HAP-1 (cell line): ENCODE results near the gene CFB.

Experiments
- DNase-seq, 2 experiments: peaks; one replicate each; pipeline ENCODE4 v3.0.0-alpha.2; 2016 to 2020; ENCODE audit warnings: low spot score in 2 of 2
- H3K27me3 ChIP-seq: fragments of 250-450 bp; sonication (Bioruptor Pico); 2 replicates; pipeline ENCODE4 v1.5.1; 2020; ENCODE audit warnings: low read depth, mild to moderate bottlenecking, moderate library complexity
- H3K36me3 ChIP-seq: fragments of 250-450 bp; sonication (Bioruptor Pico); replicated peaks from 2 replicates; pipeline ENCODE4 v1.5.1; 2020; ENCODE audit warnings: mild to moderate bottlenecking
- H3K4me1 ChIP-seq: fragments of 250-450 bp; sonication (Bioruptor Pico); 2 replicates; pipeline ENCODE4 v1.5.1; 2020; ENCODE audit warnings: mild to moderate bottlenecking
- H3K4me3 ChIP-seq: fragments of 250-450 bp; sonication (Bioruptor Pico); 2 replicates; pipeline ENCODE4 v1.5.1; 2020; ENCODE audit warnings: mild to moderate bottlenecking, moderate library complexity
- H3K9me3 ChIP-seq: fragments of 250-450 bp; sonication (Bioruptor Pico); 2 replicates; pipeline ENCODE4 v1.5.1; 2020; ENCODE audit warnings: mild to moderate bottlenecking, moderate library complexity
- in situ Hi-C: fragments of 300-500 bp; cut with MboI; formaldehyde crosslinking; loops from 3 replicates; pipeline ENCODE4 v1.14.3; 2020; ENCODE audit warnings: low sequenced_read_pairs, inconsistent platforms, mixed read lengths

The CFB gene

GRCh38 chr6:31965700-31966099, 19.8 kb downstream of the CFB start:
- in situ Hi-C loops = loop anchor here (10.0 kb wide), 1 partner anchor 301 kb away; the partner anchor contains the start of genes C6orf47, CSNK2B, GPANK1 and LY6G5B
- Histone ChIP-seq H3K36me3 (peaks cover 79% of the 10 kb centered on the region), H3K4me3 (no peak overlapping the region), H3K27me3 (no peaks in the 10 kb centered on the region), H3K4me1 (peaks cover under 1% of the 10 kb centered on the region; the same call in 1 of the 2 replicates), H3K9me3 (no peaks in the 10 kb centered on the region)
- DNase-seq = no peak

GRCh38 chr6:31966506-31966905, 20.6 kb downstream of the CFB start:
- peaks cover 6% of the 10 kb centered on the region for H3K4me1 ChIP-seq
- H3K4me3 ChIP-seq = no peak overlapping the region
- H3K27me3 ChIP-seq = no peaks in the 10 kb centered on the region
- H3K36me3 ChIP-seq = peaks cover 75% of the 10 kb centered on the region
- DNase-seq = no peak
- in situ Hi-C loops = loop anchor here (10.0 kb wide), 1 partner anchor 302 kb away; the partner anchor contains the start of genes C6orf47, CSNK2B, GPANK1 and LY6G5B
- no peaks in the 10 kb centered on the region for H3K9me3 ChIP-seq

- Histone ChIP-seq H3K27me3 (no peaks in the 10 kb centered on the region), H3K4me3 (no peak overlapping the region), H3K36me3 (peaks cover 67% of the 10 kb centered on the region), H3K4me1 (peaks cover 6% of the 10 kb centered on the region), H3K9me3 (no peaks in the 10 kb centered on the region)
- in situ Hi-C loops = loop anchor here (10.0 kb wide), 1 partner anchor 302 kb away; the partner anchor contains the start of genes C6orf47, CSNK2B, GPANK1 and LY6G5B
- no peak for DNase-seq
These were observed 21.4 kb downstream of the CFB start for GRCh38 chr6:31966997-31967925.

GRCh38 chr6:31967926-31968320, 22.0 kb downstream of the CFB start:
- in situ Hi-C loops = loop anchor here (10.0 kb wide), 1 partner anchor 303 kb away; the partner anchor contains the start of genes C6orf47, CSNK2B, GPANK1 and LY6G5B
- Histone ChIP-seq H3K9me3 (no peaks in the 10 kb centered on the region), H3K4me3 (no peak overlapping the region), H3K36me3 (peaks cover 64% of the 10 kb centered on the region), H3K4me1 (peaks cover 7% of the 10 kb centered on the region), H3K27me3 (no peaks in the 10 kb centered on the region)
- DNase-seq = no peak

- peaks cover 62% of the 10 kb centered on the region for H3K36me3 ChIP-seq
These were observed 22.4 kb downstream of the CFB start for GRCh38 chr6:31968326-31968725.

GRCh38 chr6:31968791-31969711, 23.2 kb downstream of the CFB start:
- peaks cover 58% of the 10 kb centered on the region for H3K36me3 ChIP-seq
- no peaks in the 10 kb centered on the region for H3K27me3 ChIP-seq
- no peak for DNase-seq
- H3K4me3 ChIP-seq = no peak overlapping the region
- in situ Hi-C loops = loop anchor here (10.0 kb wide), 1 partner anchor 304 kb away; the partner anchor contains the start of genes C6orf47, CSNK2B, GPANK1 and LY6G5B
- H3K4me1 ChIP-seq = peaks cover 12% of the 10 kb centered on the region
- H3K9me3 ChIP-seq = no peaks in the 10 kb centered on the region

More at GRCh38 chr6:31968326-31968725, 22.4 kb downstream of the CFB start:
- H3K27me3 ChIP-seq = no peaks in the 10 kb centered on the region
- H3K4me1 ChIP-seq = peaks cover 11% of the 10 kb centered on the region
- no peaks in the 10 kb centered on the region for H3K9me3 ChIP-seq
- in situ Hi-C loops = loop anchor here (10.0 kb wide), 1 partner anchor 304 kb away; the partner anchor contains the start of genes C6orf47, CSNK2B, GPANK1 and LY6G5B
- no peak for DNase-seq
- no peak overlapping the region for H3K4me3 ChIP-seq

- in situ Hi-C loops = loop anchor here (10.0 kb wide), 1 partner anchor 305 kb away; the partner anchor contains the start of genes C6orf47, CSNK2B, GPANK1 and LY6G5B
- no peak overlapping the region for H3K4me3 ChIP-seq
- H3K4me1 ChIP-seq = peaks cover 12% of the 10 kb centered on the region
- DNase-seq = no peak
- H3K27me3 ChIP-seq = no peaks in the 10 kb centered on the region
- H3K36me3 ChIP-seq = peaks cover 52% of the 10 kb centered on the region
- no peaks in the 10 kb centered on the region for H3K9me3 ChIP-seq
These were observed 24.1 kb downstream of the CFB start for GRCh38 chr6:31969712-31970603.

- H3K4me1 ChIP-seq = peaks cover 12% of the 10 kb centered on the region
- no peak for DNase-seq
These were observed 24.8 kb downstream of the CFB start for GRCh38 chr6:31970604-31971271.

GRCh38 chr6:31971279-31971992, 25.5 kb downstream of the CFB start:
- Histone ChIP-seq H3K9me3 (no peaks in the 10 kb centered on the region), H3K36me3 (peaks cover 44% of the 10 kb centered on the region), H3K4me1 (peaks cover 12% of the 10 kb centered on the region), H3K27me3 (no peaks in the 10 kb centered on the region), H3K4me3 (peak overlapping the region; percentile 89)
- no peak for DNase-seq
- in situ Hi-C loops = no loop called here

More at GRCh38 chr6:31970604-31971271, 24.8 kb downstream of the CFB start:
- Histone ChIP-seq H3K27me3 (no peaks in the 10 kb centered on the region), H3K9me3 (no peaks in the 10 kb centered on the region), H3K4me3 (peak overlapping the region; percentile 89), H3K36me3 (peaks cover 48% of the 10 kb centered on the region)
- in situ Hi-C loops = no loop called here

- no peaks in the 10 kb centered on the region for H3K27me3 ChIP-seq
- H3K9me3 ChIP-seq = no peaks in the 10 kb centered on the region
- H3K4me3 ChIP-seq = peak within 1 kb of the TSS; percentile 89
- H3K4me1 ChIP-seq = peaks cover 12% of the 10 kb centered on the region
- peaks cover 37% of the 10 kb centered on the region for H3K36me3 ChIP-seq
- peak; percentile 86 to 96 for DNase-seq
- in situ Hi-C loops = no loop called here
These were observed 26.3 kb downstream of the CFB start, which contains the start of gene DXO for GRCh38 chr6:31971993-31972708. TSS of gene DXO (minus strand) at chr6:31972138. CDS start at chr6:31971675, 463 bp downstream.

- Histone ChIP-seq H3K9me3 (no peaks in the 10 kb centered on the region), H3K4me1 (peaks cover 12% of the 10 kb centered on the region), H3K4me3 (peak overlapping the region; percentile 89), H3K36me3 (peaks cover 31% of the 10 kb centered on the region), H3K27me3 (no peaks in the 10 kb centered on the region)
- in situ Hi-C loops = no loop called here
- DNase-seq = no peak
These were observed 26.9 kb downstream of the CFB start for GRCh38 chr6:31972709-31973350.
